HG02870 (cell line): ENCODE measurements around the gene MOCS1.

Experiments
- ATAC-seq: cut with Tn5 transposase; IDR thresholded peaks from one replicate; pipeline ENCODE4 v1.9.1; 2021; ENCODE audit warnings: mild to moderate bottlenecking, moderate library complexity; ENCODE audit not compliant: unreplicated experiment

The MOCS1 gene

DNA sequence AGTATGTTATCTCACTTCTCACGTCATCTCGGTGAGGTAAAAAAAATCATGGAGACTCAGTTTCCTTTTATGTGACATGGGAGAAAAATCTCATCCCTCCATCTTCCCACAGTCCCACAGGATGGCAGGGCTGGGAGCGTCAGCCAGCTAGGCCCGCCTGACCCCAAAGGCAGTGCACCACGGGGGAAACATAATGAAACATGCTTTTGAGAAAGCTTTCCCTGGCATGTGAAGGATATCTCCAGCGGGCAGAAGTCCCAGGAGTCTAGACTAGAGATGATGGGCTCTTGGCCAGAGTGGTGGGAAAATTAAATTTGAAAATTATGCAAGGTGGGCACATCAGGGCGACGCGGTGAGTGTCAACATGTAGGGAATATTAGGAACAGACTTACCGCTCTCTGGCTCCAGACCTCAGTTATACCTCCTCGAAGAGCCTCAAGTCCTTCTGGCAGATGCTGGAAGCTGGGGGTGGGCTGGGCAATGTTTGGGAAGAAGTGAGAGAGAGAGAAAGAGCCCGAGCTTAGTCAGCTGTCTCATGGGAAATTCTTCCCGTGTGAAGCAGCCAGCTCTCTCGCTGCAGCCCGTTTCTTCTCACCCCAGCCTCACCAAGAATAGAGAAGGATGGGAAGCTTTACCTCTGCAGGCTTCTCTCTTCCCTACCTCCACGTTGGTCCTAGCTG lies 52.3 kb downstream of the MOCS1 start:
- ATAC-seq = no peak

- ATAC-seq = no peak
These were observed 53.7 kb downstream of the MOCS1 start for GRCh38 chr6:39880594-39880993.

- no peak for ATAC-seq
These were observed 54.7 kb downstream of the MOCS1 start for GRCh38 chr6:39879535-39879934.

- no peak for ATAC-seq
These were observed 57.4 kb downstream of the MOCS1 start for GRCh38 chr6:39876826-39877225.

- ATAC-seq = no peak
These were observed 58.2 kb downstream of the MOCS1 start for GRCh38 chr6:39876111-39876510.

GRCh38 chr6:39873439-39873838 lies 60.8 kb downstream of the MOCS1 start:
- ATAC-seq = no peak

DNA sequence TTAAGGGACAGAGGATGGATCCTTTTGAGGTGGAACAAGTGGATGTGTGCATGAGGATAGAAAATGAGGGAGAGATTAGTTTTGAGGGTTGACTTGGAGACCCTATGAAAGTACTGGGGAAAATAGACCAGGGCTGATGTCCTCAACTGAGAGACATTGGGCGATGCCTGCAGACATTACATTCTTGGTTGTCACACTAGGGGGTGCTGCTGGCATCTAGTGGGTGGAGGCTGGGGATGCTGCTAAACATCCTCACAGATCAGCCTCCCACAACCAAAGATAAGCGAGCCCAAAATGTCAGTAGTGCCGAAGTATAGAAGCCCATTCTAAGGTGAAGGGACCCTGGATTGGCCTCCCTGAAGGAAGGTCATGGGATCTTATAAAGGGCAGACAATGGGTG lies 63.3 kb downstream of the MOCS1 start:
- no peak for ATAC-seq

DNA sequence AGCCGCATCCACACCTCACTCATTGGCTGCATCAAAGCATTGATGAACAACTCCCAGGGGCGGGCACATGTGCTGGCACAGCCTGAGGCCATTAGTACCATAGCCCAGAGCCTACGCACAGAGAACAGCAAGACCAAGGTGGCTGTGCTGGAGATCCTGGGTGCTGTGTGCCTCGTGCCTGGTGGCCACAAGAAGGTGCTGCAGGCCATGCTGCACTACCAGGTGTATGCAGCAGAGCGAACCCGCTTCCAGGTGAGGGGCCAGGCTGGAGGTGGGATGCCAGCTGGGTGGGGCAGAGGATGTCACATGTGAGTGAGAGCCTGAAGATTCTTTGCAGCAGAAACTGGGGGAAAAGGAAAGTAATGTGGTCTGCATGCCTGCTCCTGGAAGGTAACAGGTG lies 66.7 kb downstream of the MOCS1 start:
- ATAC-seq = no peak

DNA sequence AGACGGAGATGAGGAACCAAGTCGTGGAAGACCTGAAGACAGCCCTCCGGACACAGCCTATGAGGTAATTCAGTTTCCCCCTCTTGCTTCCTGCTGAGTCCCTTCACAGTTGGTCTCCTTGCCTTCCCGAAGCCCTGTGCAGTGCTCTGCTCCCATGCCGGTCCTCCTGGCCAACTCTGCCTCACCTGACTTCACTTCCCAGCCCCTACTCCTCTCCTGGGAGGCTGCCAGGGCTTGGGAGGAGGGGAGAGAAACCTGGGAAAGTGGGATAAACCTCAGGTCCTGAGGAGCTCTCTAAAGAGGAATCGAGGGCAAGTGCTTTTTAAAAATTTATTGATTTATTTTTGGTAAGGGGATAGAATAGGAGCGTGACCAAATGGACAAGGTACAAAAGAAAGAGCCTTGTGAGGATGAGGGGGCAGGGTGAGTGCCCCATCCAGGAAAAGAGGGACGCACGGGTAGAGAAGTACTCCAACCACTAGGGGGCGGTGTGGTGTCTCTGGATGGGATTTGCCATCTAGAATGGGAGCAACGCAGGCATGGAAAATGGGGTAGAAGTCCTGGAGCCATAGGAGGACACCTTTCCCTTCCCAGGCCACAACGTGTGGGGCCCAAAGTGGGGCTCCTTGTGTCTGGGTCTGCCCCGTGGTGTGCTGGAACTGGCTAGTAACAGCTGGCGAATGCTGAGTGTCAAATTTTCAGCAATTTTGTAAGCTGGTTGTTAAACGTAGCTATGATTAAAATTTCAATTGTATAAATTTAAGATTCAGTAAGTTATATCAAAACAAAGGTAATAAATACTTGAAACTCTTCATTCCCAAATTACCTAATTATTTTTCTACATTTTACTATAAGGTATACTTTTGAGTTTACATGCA lies 69.0 kb downstream of the MOCS1 start:
- ATAC-seq = no peak

GRCh38 chr6:39861663-39862062 lies 72.6 kb downstream of the MOCS1 start:
- no peak for ATAC-seq

DNA sequence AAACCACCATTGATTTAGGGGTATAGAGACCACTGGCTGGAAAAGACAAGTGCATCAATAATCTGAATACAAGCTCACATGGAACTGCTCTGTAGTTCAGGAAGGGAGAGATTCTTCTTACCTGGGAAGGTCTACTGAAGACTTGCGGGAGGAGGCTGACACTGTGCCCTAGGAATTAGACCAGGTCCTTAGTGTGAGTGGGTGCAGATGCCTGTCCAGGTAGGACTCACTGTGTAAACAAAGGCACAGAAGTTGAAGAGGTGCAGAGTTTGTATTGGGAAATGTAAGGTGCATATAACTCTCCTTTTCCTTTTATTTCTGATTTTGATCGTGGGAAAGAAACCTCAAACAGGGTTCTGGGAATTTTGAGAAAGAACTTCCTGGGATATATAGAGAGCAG lies 75.2 kb downstream of the MOCS1 start:
- ATAC-seq = no peak

- ATAC-seq = no peak
These were observed 78.8 kb downstream of the MOCS1 start for GRCh38 chr6:39855356-39855995.
